NCI-H1105 (cell line): ENCODE results near the gene TULP4.

Experiments
- DNase-seq: peaks from one replicate; lab custom pipeline; 2025; lab: John Stamatoyannopoulos, UW

Gene TULP4

GRCh38 chr6:158418501-158418900 is 106.2 kb downstream of the TULP4 start:
- DNase-seq = no peak

- DNase-seq = no peak
Measured at GRCh38 chr6:158419339-158419909, 107.2 kb downstream of the TULP4 start.

GRCh38 chr6:158421381-158421780 is 109.1 kb downstream of the TULP4 start:
- no peak for DNase-seq

- no peak for DNase-seq
Measured at GRCh38 chr6:158422629-158423238, 110.5 kb downstream of the TULP4 start.

GRCh38 chr6:158431036-158431435 is 118.8 kb downstream of the TULP4 start:
- no peak for DNase-seq

- no peak for DNase-seq
Measured at GRCh38 chr6:158431560-158431959, 119.3 kb downstream of the TULP4 start.

GRCh38 chr6:158437571-158437970 is 125.3 kb downstream of the TULP4 start:
- DNase-seq = no peak

GRCh38 chr6:158438226-158438625 is 126.0 kb downstream of the TULP4 start:
- no peak for DNase-seq

- DNase-seq = no peak
Measured at GRCh38 chr6:158439255-158439654, 127.0 kb downstream of the TULP4 start.

GRCh38 chr6:158441716-158442215 is 129.5 kb downstream of the TULP4 start:
- no peak for DNase-seq

- DNase-seq = no peak
Measured at GRCh38 chr6:158442306-158442705, 130.0 kb downstream of the TULP4 start.

GRCh38 chr6:158445426-158446085 is 133.3 kb downstream of the TULP4 start:
- no peak for DNase-seq

GRCh38 chr6:158448856-158449255 is 136.6 kb downstream of the TULP4 start:
- DNase-seq = no peak

- no peak for DNase-seq
Measured at GRCh38 chr6:158452191-158452590, 139.9 kb downstream of the TULP4 start.

- no peak for DNase-seq
Measured at GRCh38 chr6:158457131-158457530, 144.9 kb downstream of the TULP4 start.

GRCh38 chr6:158457616-158458278 is 145.5 kb downstream of the TULP4 start:
- DNase-seq = no peak

GRCh38 chr6:158459726-158460125 is 147.5 kb downstream of the TULP4 start:
- no peak for DNase-seq

- no peak for DNase-seq
Measured at GRCh38 chr6:158460602-158461169, 148.4 kb downstream of the TULP4 start.

GRCh38 chr6:158461954-158462353 is 149.7 kb downstream of the TULP4 start:
- no peak for DNase-seq

GRCh38 chr6:158464483-158464882 is 152.2 kb downstream of the TULP4 start:
- no peak for DNase-seq

GRCh38 chr6:158465257-158465656 is 153.0 kb downstream of the TULP4 start:
- no peak for DNase-seq

- no peak for DNase-seq
Measured at GRCh38 chr6:158465747-158466146, 153.5 kb downstream of the TULP4 start.

GRCh38 chr6:158467923-158468322 is 155.7 kb downstream of the TULP4 start:
- DNase-seq = peak; percentile 97
